ENCODE data around the gene CLRN2.

Gene CLRN2

GRCh38 chr4:17523662-17524061 lies 8.7 kb downstream of the CLRN2 start:
- no peak for DNase-seq (ENCODE audit: low spot score)
- in situ Hi-C loops (cut with MboI; ENCODE audit: low sequenced_read_pairs, unreplicated experiment), result no loop called here
- no peak for TF ChIP-seq CTCF (IDR thresholded peaks at IDR 0.05; ENCODE audit: borderline replicate concordance, control extremely low read depth, extremely low read depth, insufficient read depth, missing control alignments)

GRCh38 chr4:17526695-17527477 lies 11.9 kb downstream of the CLRN2 start:
- no peak for TF ChIP-seq CTCF (IDR thresholded peaks at IDR 0.05; ENCODE audit: borderline replicate concordance, control extremely low read depth, extremely low read depth, insufficient read depth, missing control alignments)
- no peak for DNase-seq (ENCODE audit: low spot score)
- in situ Hi-C loops (cut with MboI; ENCODE audit: low sequenced_read_pairs, unreplicated experiment), result loop anchor here (25.0 kb wide), 1 partner anchor 1060 kb away; no protein-coding TSS in a partner anchor

DNA sequence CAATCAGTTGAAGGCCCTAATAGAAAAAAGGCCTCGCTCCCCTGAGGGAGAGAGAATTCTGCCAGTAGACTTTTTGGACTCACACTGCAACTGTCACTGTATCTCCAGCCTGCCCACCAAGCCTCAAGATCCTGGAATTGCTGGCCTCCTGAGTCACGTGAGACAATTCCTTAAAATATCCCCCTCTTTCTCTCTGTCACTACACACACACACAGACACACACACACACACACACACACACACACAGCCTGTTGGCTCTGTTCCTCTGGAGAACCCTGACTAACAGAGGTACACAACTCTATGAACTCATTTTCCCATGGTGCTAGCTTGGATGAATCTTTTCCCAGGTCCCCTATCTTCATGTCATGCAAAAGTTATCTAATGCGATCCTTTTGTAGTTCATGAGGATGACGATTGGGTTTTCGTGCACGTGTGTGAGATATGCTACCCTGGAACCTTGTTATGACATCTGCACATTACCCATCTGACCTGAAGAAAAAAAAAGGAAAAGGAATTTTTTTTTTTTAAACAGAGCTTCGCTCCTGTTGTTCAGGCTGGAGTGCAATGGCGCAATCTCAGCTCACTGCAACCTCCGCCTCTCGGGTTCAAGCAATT lies 13.7 kb downstream of the CLRN2 start:
- TF ChIP-seq CTCF (IDR thresholded peaks at IDR 0.05; ENCODE audit: borderline replicate concordance, control extremely low read depth, extremely low read depth, insufficient read depth, missing control alignments), result no peak
- no peak for DNase-seq (ENCODE audit: low spot score)
- in situ Hi-C loops (cut with MboI; ENCODE audit: low sequenced_read_pairs, unreplicated experiment), result loop anchor here (25.0 kb wide), 1 partner anchor 1059 kb away; no protein-coding TSS in a partner anchor

- no peak for DNase-seq (ENCODE audit: low spot score)
- TF ChIP-seq CTCF (IDR thresholded peaks at IDR 0.05; ENCODE audit: borderline replicate concordance, control extremely low read depth, extremely low read depth, insufficient read depth, missing control alignments), result no peak
- in situ Hi-C loops (cut with MboI; ENCODE audit: low sequenced_read_pairs, unreplicated experiment), result loop anchor here (25.0 kb wide), 1 partner anchor 1056 kb away; no protein-coding TSS in a partner anchor
These were observed 16.7 kb downstream of the CLRN2 start for GRCh38 chr4:17531538-17532285.

DNA sequence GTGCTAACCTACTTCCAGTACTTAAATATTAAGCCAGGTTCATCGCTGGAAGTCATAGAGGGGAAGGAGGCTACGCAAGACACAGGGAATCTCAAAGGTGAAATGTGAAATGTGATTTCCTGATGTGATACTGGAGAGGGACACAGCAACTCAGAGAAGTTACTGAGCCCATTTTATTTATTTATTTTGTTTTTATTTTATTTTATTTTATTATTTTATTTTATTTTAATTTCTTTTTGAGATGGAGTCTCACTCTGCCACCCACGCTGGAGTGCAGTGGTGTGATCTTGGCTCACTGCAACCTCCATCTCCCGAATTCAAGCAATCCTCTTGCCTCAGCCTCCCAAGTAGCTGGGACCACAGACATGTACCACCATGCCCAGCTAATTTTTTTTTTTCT lies 19.7 kb downstream of the CLRN2 start:
- in situ Hi-C loops (cut with MboI; ENCODE audit: low sequenced_read_pairs, unreplicated experiment), result loop anchor here (25.0 kb wide), 1 partner anchor 1053 kb away; no protein-coding TSS in a partner anchor
- no peak for DNase-seq (ENCODE audit: low spot score)
- no peak for TF ChIP-seq CTCF (IDR thresholded peaks at IDR 0.05; ENCODE audit: borderline replicate concordance, control extremely low read depth, extremely low read depth, insufficient read depth, missing control alignments)

DNA sequence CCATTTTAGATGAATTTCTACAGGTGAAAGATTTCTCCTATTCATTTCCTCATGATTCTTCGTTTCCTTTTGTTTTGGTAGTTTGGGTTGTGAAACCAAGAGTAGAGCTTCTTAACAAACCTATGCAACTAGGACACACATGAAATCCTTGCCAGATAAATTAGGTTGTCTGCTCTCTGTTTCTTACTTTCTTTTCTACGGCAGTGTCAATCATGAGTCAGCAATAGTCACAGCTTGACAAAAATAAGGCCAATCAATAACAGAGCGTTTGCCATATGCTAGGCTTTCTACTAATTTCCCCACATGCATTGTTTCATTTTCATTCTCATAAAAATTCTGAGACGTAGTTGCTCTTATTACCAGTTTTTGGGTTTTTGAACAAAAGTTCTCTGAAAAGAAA lies 20.3 kb downstream of the CLRN2 start:
- in situ Hi-C loops (cut with MboI; ENCODE audit: low sequenced_read_pairs, unreplicated experiment), result loop anchor here (25.0 kb wide), 1 partner anchor 1052 kb away; no protein-coding TSS in a partner anchor
- DNase-seq (ENCODE audit: low spot score), result no peak
- TF ChIP-seq CTCF (IDR thresholded peaks at IDR 0.05; ENCODE audit: borderline replicate concordance, control extremely low read depth, extremely low read depth, insufficient read depth, missing control alignments), result no peak
